Spleen (tissue), 7 donors: Measurements from ENCODE around the gene FAM120B.

Experiments
- CTCF ChIP-seq, 11 experiments: fragments of 200-600 bp in 7 of 11; fragments of 450-650 bp in 4 of 11; sonication (generic) in 4 of 11; IDR thresholded peaks in 8 of 11; conservative IDR thresholded peaks in 3 of 11; 1 replicate in 7 of 11; 2 replicates in 4 of 11; pipeline versions ENCODE4 v1.4.0 to v1.8.0; 2016 to 2021; ENCODE audit warnings: antibody characterized with exemption in 11 of 11, inconsistent platforms in 4 of 11, mild to moderate bottlenecking in 1 of 11
- POLR2A ChIP-seq, 3 donors: fragments of 450-650 bp; IDR thresholded peaks; one replicate each; pipeline ENCODE4 v1.5.1; 2017; ENCODE audit warnings: antibody characterized with exemption in 3 of 3, mild to moderate bottlenecking in 1 of 3
- donor health status: DM: no; HTN: no; CAD: no; lungs with moderate emphysema.
- donor health status: DM: no; HTN: no; CAD: no.
- donor health status: DM: no; HTN: no; CAD: no.

DNA sequence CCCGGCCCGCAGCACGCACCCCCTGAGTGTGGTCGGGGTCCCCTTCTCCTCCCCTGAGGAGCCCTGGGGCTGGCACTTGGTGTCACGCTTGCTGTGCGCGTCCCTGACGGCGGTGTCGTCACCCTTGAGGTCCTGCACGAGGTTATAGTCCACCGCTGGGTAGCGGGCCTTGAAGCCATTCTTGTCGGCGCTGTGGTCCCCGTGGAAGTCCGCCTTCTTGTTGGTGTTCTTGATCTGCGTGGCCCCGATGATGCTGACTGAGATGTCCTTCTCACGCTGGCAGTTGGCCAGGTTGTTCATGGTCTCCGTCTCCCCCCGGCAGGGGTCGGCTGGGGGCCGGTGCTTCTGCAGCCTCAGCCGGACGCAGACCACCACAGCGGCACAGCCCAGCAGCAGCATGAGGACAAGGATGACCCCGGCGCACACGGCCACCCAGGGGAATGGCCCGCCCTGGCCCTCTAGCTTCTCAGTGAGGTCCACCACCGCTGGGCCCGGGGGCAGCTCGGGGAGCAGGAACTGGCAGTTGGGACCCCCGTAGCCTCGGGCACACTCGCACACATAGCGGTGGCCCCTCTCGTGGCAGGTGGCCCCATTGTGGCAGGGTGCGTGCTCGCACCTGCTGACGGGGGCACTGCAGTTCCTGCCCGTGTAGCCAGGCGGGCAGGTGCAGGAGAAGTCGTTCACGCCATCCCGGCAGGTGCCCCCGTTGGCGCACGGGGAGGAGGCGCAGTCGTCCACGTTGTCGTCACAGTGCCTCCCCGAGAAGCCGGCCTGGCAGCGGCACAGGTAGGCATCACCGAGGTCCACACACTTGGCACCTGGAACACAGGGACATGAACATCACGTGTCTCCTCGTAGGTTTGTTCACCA, 23.1 kb upstream of the FAM120B start:
- TF ChIP-seq POLR2A (IDR thresholded peaks at IDR 0.05) (no peak), CTCF (IDR thresholded peaks at IDR 0.05 in 8 of 11, conservative IDR thresholded peaks at IDR 0.05 in 3 of 11) (no peak)
